ENCODE measurements around the gene ERBIN.

DNA sequence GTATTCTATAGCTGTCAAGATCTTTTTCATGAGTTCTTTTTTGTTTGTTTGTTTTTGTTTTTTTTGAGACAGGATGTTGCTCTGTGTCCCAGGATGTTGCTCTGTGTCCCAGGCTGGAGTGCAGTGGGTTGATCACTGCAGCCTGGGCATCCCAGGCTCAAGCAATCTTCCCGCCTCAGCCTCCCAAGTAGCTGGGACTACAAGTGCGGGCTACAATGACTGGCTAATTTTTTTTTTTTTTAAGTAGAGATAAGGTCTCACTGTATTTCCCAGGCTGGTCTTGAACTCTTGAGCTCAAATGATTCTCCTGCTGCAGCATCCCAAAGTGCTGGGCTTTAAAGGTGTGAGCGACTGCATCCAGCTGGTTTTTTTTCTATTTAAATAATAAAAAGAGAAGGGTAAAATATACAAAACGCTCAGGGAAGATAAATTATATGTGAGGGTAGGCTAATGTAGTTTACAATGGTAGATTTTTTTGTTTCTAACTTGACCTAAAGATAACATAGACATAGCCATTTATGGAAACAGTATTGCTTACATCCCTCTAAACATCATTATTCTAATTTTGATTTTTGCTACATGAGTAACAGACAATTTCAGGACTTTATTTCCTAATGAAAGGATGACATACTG lies 21.9 kb downstream of the ERBIN start:
- TF ChIP-seq, protein P1, sequence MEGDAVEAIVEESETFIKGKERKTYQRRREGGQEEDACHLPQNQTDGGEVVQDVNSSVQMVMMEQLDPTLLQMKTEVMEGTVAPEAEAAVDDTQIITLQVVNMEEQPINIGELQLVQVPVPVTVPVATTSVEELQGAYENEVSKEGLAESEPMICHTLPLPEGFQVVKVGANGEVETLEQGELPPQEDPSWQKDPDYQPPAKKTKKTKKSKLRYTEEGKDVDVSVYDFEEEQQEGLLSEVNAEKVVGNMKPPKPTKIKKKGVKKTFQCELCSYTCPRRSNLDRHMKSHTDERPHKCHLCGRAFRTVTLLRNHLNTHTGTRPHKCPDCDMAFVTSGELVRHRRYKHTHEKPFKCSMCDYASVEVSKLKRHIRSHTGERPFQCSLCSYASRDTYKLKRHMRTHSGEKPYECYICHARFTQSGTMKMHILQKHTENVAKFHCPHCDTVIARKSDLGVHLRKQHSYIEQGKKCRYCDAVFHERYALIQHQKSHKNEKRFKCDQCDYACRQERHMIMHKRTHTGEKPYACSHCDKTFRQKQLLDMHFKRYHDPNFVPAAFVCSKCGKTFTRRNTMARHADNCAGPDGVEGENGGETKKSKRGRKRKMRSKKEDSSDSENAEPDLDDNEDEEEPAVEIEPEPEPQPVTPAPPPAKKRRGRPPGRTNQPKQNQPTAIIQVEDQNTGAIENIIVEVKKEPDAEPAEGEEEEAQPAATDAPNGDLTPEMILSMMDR (IDR thresholded peaks at IDR 0.05; ENCODE audit: control extremely low read depth in 1 of 3, insufficient read depth in 1 of 3, low read depth in 1 of 3, low read length in 3 of 3), result no peak
- TF ChIP-seq HDAC2 (IDR thresholded peaks at IDR 0.05; ENCODE audit: borderline replicate concordance in 1 of 2, low read depth in 2 of 2, low read length in 2 of 2), result no peak
- no peak for TF ChIP-seq POLR2A (IDR thresholded peaks at IDR 0.05; ENCODE audit: control extremely low read depth in 1 of 2, low read depth in 2 of 2, low read length in 2 of 2)
- TF ChIP-seq MAFK (IDR thresholded peaks at IDR 0.05; ENCODE audit: low read depth, low read length), result no peak
- no peak for TF ChIP-seq EGR1 (IDR thresholded peaks at IDR 0.05; ENCODE audit: borderline replicate concordance, low read depth, low read length)
- TF ChIP-seq, protein P2, sequence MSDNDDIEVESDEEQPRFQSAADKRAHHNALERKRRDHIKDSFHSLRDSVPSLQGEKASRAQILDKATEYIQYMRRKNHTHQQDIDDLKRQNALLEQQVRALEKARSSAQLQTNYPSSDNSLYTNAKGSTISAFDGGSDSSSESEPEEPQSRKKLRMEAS (IDR thresholded peaks at IDR 0.05), result no peak
- TF ChIP-seq RFX5 (IDR thresholded peaks at IDR 0.05; ENCODE audit: borderline replicate concordance, low read depth, low read length), result no peak
- no peak for TF ChIP-seq CEBPB (IDR thresholded peaks at IDR 0.05; ENCODE audit: low read depth, low read length)
- TF ChIP-seq EZH2 (IDR thresholded peaks at IDR 0.05; ENCODE audit: low read depth, low read length, severe bottlenecking), result no peak
- TF ChIP-seq KDM1A (IDR thresholded peaks at IDR 0.05; ENCODE audit: borderline replicate concordance, low read length), result no peak
- TF ChIP-seq RBBP5 (IDR thresholded peaks at IDR 0.05; ENCODE audit: borderline replicate concordance, low read depth, low read length), result no peak
